ENCODE results near the gene ERAP2.

Gene ERAP2

DNA sequence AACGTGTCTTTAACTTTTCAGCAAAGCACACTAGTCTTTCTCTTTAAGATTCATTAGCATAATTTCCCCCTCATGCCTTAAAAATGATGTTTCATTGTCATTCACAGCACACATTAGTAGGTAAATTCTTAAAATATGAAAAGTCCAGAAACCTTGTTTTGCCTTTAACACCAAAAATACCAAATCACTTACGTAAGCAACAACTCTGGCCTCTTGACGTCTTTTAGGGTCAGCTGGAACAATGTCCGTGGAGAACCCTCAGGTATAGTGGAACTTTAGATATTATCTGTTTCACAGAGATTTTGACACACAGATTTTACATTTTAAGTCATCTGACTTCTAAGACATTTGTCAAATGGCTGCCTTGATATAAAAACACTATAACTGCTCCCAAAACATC is 90.5 kb downstream of the ERAP2 start:
- no peak for DNase-seq

DNA sequence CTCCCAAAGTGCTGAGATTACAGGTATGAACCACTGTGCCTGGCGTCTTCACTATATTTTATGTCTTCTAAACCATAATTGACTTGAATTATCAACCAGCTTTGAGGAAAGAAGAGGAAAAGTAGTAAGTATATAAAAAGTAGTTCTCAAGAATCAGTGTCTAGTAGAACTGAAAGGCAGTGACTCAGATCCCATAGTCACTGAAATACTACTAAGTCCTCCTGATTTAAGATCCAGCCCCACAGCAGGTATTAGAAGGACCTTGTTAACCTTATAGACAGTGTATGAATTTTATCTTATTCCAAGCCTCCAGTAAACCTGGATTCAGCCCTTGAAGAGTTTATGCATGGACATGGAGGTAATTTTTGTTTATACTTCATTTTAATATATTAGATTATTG is 91.1 kb downstream of the ERAP2 start:
- no peak for DNase-seq

DNA sequence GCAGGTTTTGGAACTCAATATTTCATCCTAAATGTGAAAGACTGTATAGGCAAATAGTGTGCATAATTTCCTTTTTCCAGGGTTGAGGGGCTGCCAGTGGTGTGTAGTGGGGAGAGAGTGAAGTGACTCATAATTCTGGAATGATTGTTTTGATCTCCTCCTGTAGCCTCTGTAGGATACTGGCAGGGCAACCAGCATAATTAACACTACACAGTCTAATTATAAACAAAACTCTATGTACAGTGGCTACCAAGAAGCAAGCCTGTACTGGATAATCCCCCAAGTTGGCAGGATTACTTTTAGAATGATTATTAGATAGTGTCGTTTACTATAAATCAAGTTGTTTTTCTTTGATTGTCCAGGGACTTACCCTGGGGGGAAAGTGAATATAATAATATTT is 91.8 kb downstream of the ERAP2 start:
- DNase-seq: no peak

DNA sequence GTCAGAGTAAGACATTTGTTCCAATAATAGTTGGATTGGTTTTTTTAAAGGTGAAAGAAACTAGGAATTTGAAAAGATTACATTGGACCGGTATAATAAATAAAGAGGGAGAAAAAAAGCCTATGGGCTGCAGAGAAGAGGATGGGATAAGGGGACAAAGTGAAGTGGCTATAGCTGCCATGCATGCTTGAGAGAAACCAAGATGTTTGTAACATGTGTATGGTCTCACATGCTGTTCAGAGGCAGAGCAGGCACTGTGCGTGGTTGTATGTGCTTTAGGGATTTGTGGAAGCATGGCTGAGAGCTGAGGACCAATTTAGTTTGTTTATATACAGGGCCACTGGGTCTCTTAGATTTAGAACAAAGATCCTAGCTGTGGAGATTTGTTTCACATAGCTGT is 92.3 kb downstream of the ERAP2 start:
- DNase-seq: no peak

All from NCI-H2171 treated with DMSO at 0.1 percent for 48 hours (cell line).